Esophagus (tissue), 2 donors: ENCODE data around the gene MTRR. TPM values are rescaled to one million over a fixed set of nuclear protein-coding genes. Genes with fewer than 3 reads are reported as not detected.

ENCODE experiments used
- H3K27ac ChIP-seq, 2 donors: one replicate each; pipeline ENCODE4 v1.5.1; 2013; ENCODE audit warnings: low read depth in 2 of 2, mild to moderate bottlenecking in 2 of 2, inconsistent platforms in 1 of 2, low read length in 1 of 2, moderate library complexity in 1 of 2
- H3K27me3 ChIP-seq, 2 donors: one replicate each; pipeline ENCODE4 v1.6.1; 2013; ENCODE audit warnings: low read length in 2 of 2, control low read depth in 1 of 2, mild to moderate bottlenecking in 1 of 2; ENCODE audit not compliant: insufficient read depth in 2 of 2, control insufficient read depth in 1 of 2
- H3K36me3 ChIP-seq, 2 donors: one replicate each; pipeline ENCODE4 v1.6.1; 2013; ENCODE audit warnings: low read length in 1 of 2; ENCODE audit not compliant: control insufficient read depth in 2 of 2, insufficient read depth in 2 of 2
- H3K4me1 ChIP-seq, 2 donors: one replicate each; pipeline ENCODE4 v1.6.1; 2013; ENCODE audit warnings: low read length in 1 of 2; ENCODE audit not compliant: control insufficient read depth in 2 of 2, insufficient read depth in 2 of 2
- H3K4me3 ChIP-seq, 2 donors: one replicate each; pipeline ENCODE4 v1.5.1; 2013; ENCODE audit warnings: low read length in 2 of 2, mild to moderate bottlenecking in 2 of 2, low read depth in 1 of 2, moderate library complexity in 1 of 2
- H3K9me3 ChIP-seq, 2 donors: one replicate each; pipeline ENCODE4 v1.6.1; 2013; ENCODE audit warnings: mild to moderate bottlenecking in 2 of 2, low read depth in 1 of 2, low read length in 1 of 2, moderate library complexity in 1 of 2; ENCODE audit not compliant: control insufficient read depth in 2 of 2, insufficient read depth in 1 of 2
- WGBS, 2 donors: extraction: QIAGEN DNeasy Blood & Tissue Kit; methylation state at CpG; one replicate each; pipeline ENCODE4 v1.1.7; 2013; 5-methylcytosine and 5-hydroxymethylcytosine counted together
- polyA plus RNA-seq, 2 donors: library from polyadenylated mRNA; stranded (reverse); fragments of 200-250 nt; gene quantifications; one replicate each; pipeline ENCODE4 v1.2.3, GENCODE V29; 2013
- donor health status: healthy with polysubstance abuse.
- donor health status: Bipolar disorder and iron deficiency.

Gene MTRR
- polyA plus RNA-seq, 2 donors, result 4.8 to 11.8 TPM

- Histone ChIP-seq H3K9me3 (no peaks in the 10 kb centered on the region), H3K36me3 (no peaks in the 10 kb centered on the region), H3K4me1 (peaks cover 3 to 4% of the 10 kb centered on the region in 2 donors), H3K27me3 (no peaks in the 10 kb centered on the region), H3K4me3 (no peak overlapping the region), H3K27ac (no peak overlapping the region)
These were observed 24.0 kb upstream of the MTRR start for GRCh38 chr5:7844901-7845300.

- Histone ChIP-seq H3K27me3 (no peaks in the 10 kb centered on the region), H3K36me3 (no peaks in the 10 kb centered on the region), H3K9me3 (no peaks in the 10 kb centered on the region), H3K4me1 (peaks cover 3 to 4% of the 10 kb centered on the region in 2 donors), H3K4me3 (no peak overlapping the region), H3K27ac (no peak overlapping the region)
- WGBS, 2 donors, result 85 to 94% methylated on average over 7 of the region's 7 CpGs
These were observed 23.4 kb upstream of the MTRR start for GRCh38 chr5:7845557-7845956.

- Histone ChIP-seq H3K36me3 (no peaks in the 10 kb centered on the region), H3K9me3 (no peaks in the 10 kb centered on the region), H3K27ac (no peak overlapping the region), H3K4me1 (peaks cover 3 to 4% of the 10 kb centered on the region in 2 donors), H3K4me3 (no peak overlapping the region), H3K27me3 (no peaks in the 10 kb centered on the region)
- 85 to 87% methylated on average over 5 of the region's 5 CpGs for WGBS, 2 donors
These were observed 22.6 kb upstream of the MTRR start for GRCh38 chr5:7846327-7846726.

GRCh38 chr5:7848296-7848695, 20.7 kb upstream of the MTRR start:
- Histone ChIP-seq H3K4me3 (no peak overlapping the region), H3K36me3 (no peaks in the 10 kb centered on the region), H3K9me3 (no peaks in the 10 kb centered on the region), H3K4me1 (peaks cover 4 to 5% of the 10 kb centered on the region in 2 donors), H3K27me3 (no peaks in the 10 kb centered on the region), H3K27ac (no peak overlapping the region)
- 81 to 94% methylated on average over 2 of the region's 2 CpGs for WGBS, 2 donors

GRCh38 chr5:7849681-7850394, 19.1 kb upstream of the MTRR start:
- H3K27me3 ChIP-seq, result no peaks in the 10 kb centered on the region
- peak overlapping the region; percentile 23 to 54 for H3K4me3 ChIP-seq
- WGBS, 2 donors, result 4 to 5% methylated on average over 41 to 44 of the region's 44 CpGs
- H3K27ac ChIP-seq, result no peak overlapping the region
- H3K4me1 ChIP-seq, result peaks cover 4 to 5% of the 10 kb centered on the region in 2 donors
- no peaks in the 10 kb centered on the region for H3K9me3 ChIP-seq
- no peaks in the 10 kb centered on the region for H3K36me3 ChIP-seq

- Histone ChIP-seq H3K36me3 (no peaks in the 10 kb centered on the region), H3K9me3 (no peaks in the 10 kb centered on the region), H3K27me3 (no peaks in the 10 kb centered on the region), H3K27ac (no peak within 1 kb of the TSS), H3K4me3 (peak within 1 kb of the TSS; percentile 41 to 54), H3K4me1 (peaks cover 4 to 5% of the 10 kb centered on the region in 2 donors)
- WGBS, 2 donors, result 1 to 2% methylated on average over 43 to 76 of the region's 76 CpGs
These were observed 18.3 kb upstream of the MTRR start, which contains the start of gene CFAP90 for GRCh38 chr5:7850395-7851239. CFAP90 (minus strand) TSS chr5:7851133; CDS start chr5:7851021, 112 bp downstream.

GRCh38 chr5:7851240-7851592, 17.7 kb upstream of the MTRR start:
- Histone ChIP-seq H3K9me3 (no peaks in the 10 kb centered on the region), H3K27ac (no peak overlapping the region), H3K36me3 (no peaks in the 10 kb centered on the region), H3K4me1 (peaks cover 4 to 5% of the 10 kb centered on the region in 2 donors), H3K4me3 (peak overlapping the region; percentile 41 to 54), H3K27me3 (no peaks in the 10 kb centered on the region)
- WGBS, 2 donors, result 59 to 65% methylated on average over 16 of the region's 16 CpGs

GRCh38 chr5:7851617-7852289, 17.2 kb upstream of the MTRR start:
- peaks cover 4 to 5% of the 10 kb centered on the region in 2 donors for H3K4me1 ChIP-seq
- H3K4me3 ChIP-seq, result no peak overlapping the region
- H3K36me3 ChIP-seq, result no peaks in the 10 kb centered on the region
- H3K27ac ChIP-seq, result no peak overlapping the region
- WGBS, 2 donors, result 75 to 81% methylated on average over 8 of the region's 8 CpGs
- H3K27me3 ChIP-seq, result no peaks in the 10 kb centered on the region
- no peaks in the 10 kb centered on the region for H3K9me3 ChIP-seq

GRCh38 chr5:7852542-7852941, 16.4 kb upstream of the MTRR start:
- Histone ChIP-seq H3K27ac (no peak overlapping the region), H3K4me3 (no peak overlapping the region), H3K9me3 (no peaks in the 10 kb centered on the region), H3K36me3 (no peaks in the 10 kb centered on the region), H3K4me1 (peaks cover 4 to 5% of the 10 kb centered on the region in 2 donors), H3K27me3 (no peaks in the 10 kb centered on the region)
- WGBS, 2 donors, result 79 to 83% methylated on average over 1 of the region's 1 CpG
